Endothelial cell of umbilical vein (primary cell): ENCODE measurements around the gene IDH1. TPM values are rescaled to one million over a fixed set of nuclear protein-coding genes. Genes with fewer than 3 reads are reported as not detected.

ENCODE experiments used
- BruUV-seq: library from RNA; stranded (reverse); fragments of 400-500 nt; replicated peaks from 2 replicates; lab custom pipeline; 2021; lab: Mats Ljungman, UMichigan
- CTCF ChIA-PET: fragments of 300-600, 350-600 bp; sonication (Branson Sonifier 250); formaldehyde crosslinking; loops from one replicate; lab custom pipeline; 2021; ENCODE audit warnings: antibody characterized with exemption, inconsistent platforms; lab: Charles Lee
- POLR2A ChIA-PET: fragments of 300-600, 350-600 bp; sonication (Branson Sonifier 250); formaldehyde crosslinking; loops from one replicate; lab custom pipeline; 2021; ENCODE audit warnings: antibody characterized with exemption, inconsistent platforms; lab: Charles Lee
- DNase-seq: peaks from one replicate; pipeline ENCODE4 v3.0.0-alpha.2; 2011; ENCODE audit warnings: low read depth, low spot score
- FAIRE-seq: peaks from 2 replicates; lab custom pipeline; 2011; peaks lifted over from hg19 to GRCh38; lab: Jason Lieb, UNC
- H2AFZ ChIP-seq: 2 replicates; pipeline ENCODE4 v1.6.0; 2012; ENCODE audit warnings: low read depth, low read length, control low read depth, inconsistent platforms
- H3K27ac ChIP-seq: 2 replicates; pipeline ENCODE4 v1.5.1; 2011; ENCODE audit warnings: low read depth, mild to moderate bottlenecking, control low read depth, low read length, moderate library complexity; ENCODE audit not compliant: insufficient read depth
- H3K27me3 ChIP-seq, 2 experiments: 2 replicates each; pipeline versions ENCODE4 v1.6.0 to v1.6.1; 2011; ENCODE audit warnings: low read length in 2 of 2, mixed read lengths in 1 of 2; ENCODE audit not compliant: control insufficient read depth in 2 of 2, insufficient read depth in 2 of 2
- H3K36me3 ChIP-seq, 2 experiments: 2 replicates in 1 of 2; 3 replicates in 1 of 2; pipeline ENCODE4 v1.5.1; 2011; ENCODE audit warnings: low read length in 2 of 2, mild to moderate bottlenecking in 1 of 2, moderate library complexity in 1 of 2; ENCODE audit not compliant: control insufficient read depth in 2 of 2, insufficient read depth in 2 of 2; ENCODE audit errors: extremely low read depth in 1 of 2
- H3K4me1 ChIP-seq: 3 replicates; pipeline ENCODE4 v1.5.1; 2011; ENCODE audit warnings: mild to moderate bottlenecking, low read length; ENCODE audit not compliant: control insufficient read depth, insufficient read depth; ENCODE audit errors: extremely low read depth
- H3K4me2 ChIP-seq: 2 replicates; pipeline ENCODE4 v1.6.1; 2011; ENCODE audit warnings: low read length, control low read depth, mixed read lengths; ENCODE audit not compliant: insufficient read depth
- H3K4me3 ChIP-seq, 3 experiments: fragments of 200-600 bp in 1 of 3; sonication (generic), shearing (Covaris generic) in 1 of 3; replicated peaks in 1 of 3; 2 replicates each; pipeline ENCODE4 v1.5.1; 2011 to 2016; ENCODE audit warnings: control low read depth in 3 of 3, low read length in 3 of 3, mild to moderate bottlenecking in 2 of 3, inconsistent platforms in 1 of 3, low read depth in 1 of 3, moderate library complexity in 1 of 3; ENCODE audit not compliant: insufficient read depth in 1 of 3
- H3K79me2 ChIP-seq: 2 replicates; pipeline ENCODE4 v1.6.0; 2012; ENCODE audit warnings: low read length, inconsistent platforms; ENCODE audit not compliant: control insufficient read depth, insufficient read depth
- H3K9ac ChIP-seq: replicated peaks from 2 replicates; pipeline ENCODE3; 2011; ENCODE audit warnings: low read length, control low read depth; ENCODE audit not compliant: insufficient read depth; ENCODE audit errors: extremely low read depth
- H3K9me1 ChIP-seq: replicated peaks from 3 replicates; pipeline ENCODE4 v1.6.0; 2011; ENCODE audit warnings: mild to moderate bottlenecking, low read length; ENCODE audit not compliant: control insufficient read depth, insufficient read depth; ENCODE audit errors: extremely low read depth
- H3K9me3 ChIP-seq: replicated peaks from 2 replicates; pipeline ENCODE4 v1.5.1; 2012; ENCODE audit warnings: low read length, inconsistent platforms; ENCODE audit not compliant: control insufficient read depth, insufficient read depth
- H4K20me1 ChIP-seq: replicated peaks from 2 replicates; pipeline ENCODE3; 2011; ENCODE audit warnings: mild to moderate bottlenecking, low read length; ENCODE audit not compliant: control insufficient read depth, insufficient read depth; ENCODE audit errors: extremely low read depth
- CTCF ChIP-seq, 2 donors: IDR thresholded peaks; 1 replicate in 1 of 2; 2 replicates in 1 of 2; pipeline ENCODE4 v1.5.1; 2011; ENCODE audit warnings: low read length in 2 of 2, mild to moderate bottlenecking in 2 of 2, moderate library complexity in 2 of 2, control low read depth in 1 of 2, inconsistent platforms in 1 of 2, low read depth in 1 of 2; ENCODE audit not compliant: insufficient read depth in 1 of 2; ENCODE audit errors: extremely low read depth in 1 of 2
- EZH2 ChIP-seq: IDR thresholded peaks from 2 replicates; pipeline ENCODE4 v1.6.1; 2012; ENCODE audit warnings: borderline replicate concordance, low read depth, mild to moderate bottlenecking, moderate library complexity, low read length, inconsistent platforms; ENCODE audit not compliant: severe bottlenecking
- FOS ChIP-seq: IDR thresholded peaks from 2 replicates; pipeline ENCODE4 v1.6.1; 2011; ENCODE audit warnings: mild to moderate bottlenecking, low read length, moderate library complexity, borderline replicate concordance; ENCODE audit not compliant: insufficient read depth
- GATA2 ChIP-seq: IDR thresholded peaks from 2 replicates; pipeline ENCODE4 v1.7.0; 2011; ENCODE audit warnings: low read depth, mild to moderate bottlenecking, moderate library complexity, mixed read lengths, low read length; ENCODE audit not compliant: insufficient read length, insufficient read depth
- JUN ChIP-seq: IDR thresholded peaks from 2 replicates; pipeline ENCODE4 v1.6.1; 2011; ENCODE audit warnings: borderline replicate concordance, low read depth; ENCODE audit not compliant: insufficient read length, insufficient read depth
- MAX ChIP-seq: IDR thresholded peaks from 2 replicates; pipeline ENCODE4 v1.6.1; 2011; ENCODE audit not compliant: insufficient read depth, insufficient read length
- MYC ChIP-seq: IDR thresholded peaks from one replicate; pipeline ENCODE4 v1.6.1; 2011; ENCODE audit warnings: mild to moderate bottlenecking, low read depth, low read length
- POLR2A ChIP-seq: IDR thresholded peaks from 2 replicates; pipeline ENCODE4 v1.6.1; 2012; ENCODE audit warnings: low read depth, mild to moderate bottlenecking, control low read depth, low read length
- POLR2AphosphoS5 ChIP-seq: IDR thresholded peaks from 2 replicates; pipeline ENCODE4 v1.6.1; 2012; ENCODE audit warnings: low read depth, mild to moderate bottlenecking, control low read depth, low read length, moderate library complexity; ENCODE audit not compliant: insufficient read depth
- dilution Hi-C: fragments of 300-500 bp; cut with MboI; formaldehyde crosslinking; loops from one replicate; pipeline ENCODE4 v1.15.0; 2019; ENCODE audit warnings: low sequenced_read_pairs; ENCODE audit not compliant: extremely low pct_ligation_motif_present
- intact Hi-C: fragments of 100-400 bp; cut with micrococcal nuclease; formaldehyde crosslinking; loops from one replicate; pipeline ENCODE4 v1.10.0; 2022
- polyA plus RNA-seq, 4 experiments: library from polyadenylated mRNA; depleted of rRNA in 3 of 4; stranded (reverse) in 3 of 4; unstranded in 1 of 4; fragments of >200 nt; gene quantifications; 2 replicates each; pipeline versions ENCODE4 v1.2.1 to v1.2.3, GENCODE V29; 2011 to 2012; ENCODE audit warnings: missing spikeins in 1 of 4
- total RNA-seq: library from RNA; stranded (reverse); gene quantifications from 2 replicates; pipeline ENCODE4 v1.2.3, GENCODE V29; 2021

The IDH1 gene
- total and polyA plus RNA-seq, 2 donors (not counting 3 experiments of a cell fraction or from before 2014, with no cell fraction given): 63.1 to 107 TPM

GRCh38 chr2:208224802-208225201 is 30.1 kb downstream of the IDH1 start:
- dilution Hi-C loops: no loop called here
- no peak for DNase-seq
- POLR2A ChIA-PET: no interaction called here
- H3K4me3 ChIP-seq: no peak overlapping the region
- no peak overlapping the region for H3K9ac ChIP-seq
- H3K36me3 ChIP-seq: no peaks in the 10 kb centered on the region
- no peak overlapping the region for H3K27ac ChIP-seq
- no peaks in the 10 kb centered on the region for H3K4me1 ChIP-seq
- H3K27me3 ChIP-seq: no peaks in the 10 kb centered on the region
- no peak overlapping the region for H3K4me2 ChIP-seq
- no peaks in the 10 kb centered on the region for H4K20me1 ChIP-seq
- intact Hi-C loops: no loop called here
- no peak for TF ChIP-seq GATA2
- no peak for TF ChIP-seq MYC
- TF ChIP-seq EZH2: no peak
- TF ChIP-seq FOS: no peak
- no peak for TF ChIP-seq POLR2AphosphoS5
- TF ChIP-seq CTCF (IDR thresholded peaks at IDR 0.05; ENCODE audit: extremely low read depth in 1 of 2, insufficient read depth in 1 of 2, low read depth in 1 of 2, low read length in 2 of 2): no peak
- no peak for TF ChIP-seq MAX
- no peak for TF ChIP-seq POLR2A
- TF ChIP-seq JUN: no peak
- BruUV-seq: no TSS peak
- CTCF ChIA-PET: interaction anchor here (1.0 to 1.1 kb wide), 2 partner anchors 17 to 30 kb away, joined by 3 to 4 read pairs; partner anchors contain the start of gene IDH1
- H3K9me1 ChIP-seq: no peaks in the 10 kb centered on the region
- H2AFZ ChIP-seq: no peak overlapping the region
- no peaks in the 10 kb centered on the region for H3K9me3 ChIP-seq
- no peak for FAIRE-seq
- no peaks in the 10 kb centered on the region for H3K79me2 ChIP-seq
